Measurements from ENCODE around the gene ADAR. TPM values are rescaled to one million over a fixed set of nuclear protein-coding genes. Genes with fewer than 3 reads are reported as not detected.

ADAR gene
- total RNA-seq, 1 donor from 2014 or later = 148 TPM

- Mint-ChIP-seq H3K27ac (ENCODE audit: unreplicated experiment) (no peak overlapping the region), H3K4me1 (peaks cover 8% of the 10 kb centered on the region), H3K4me3 (no peak overlapping the region), H3K36me3 (ENCODE audit: low read depth) (peaks cover 13% of the 10 kb centered on the region), H3K27me3 (ENCODE audit: low read depth) (no peaks in the 10 kb centered on the region), H3K9me3 (no peaks in the 10 kb centered on the region)
- TF ChIP-seq, protein P1, sequence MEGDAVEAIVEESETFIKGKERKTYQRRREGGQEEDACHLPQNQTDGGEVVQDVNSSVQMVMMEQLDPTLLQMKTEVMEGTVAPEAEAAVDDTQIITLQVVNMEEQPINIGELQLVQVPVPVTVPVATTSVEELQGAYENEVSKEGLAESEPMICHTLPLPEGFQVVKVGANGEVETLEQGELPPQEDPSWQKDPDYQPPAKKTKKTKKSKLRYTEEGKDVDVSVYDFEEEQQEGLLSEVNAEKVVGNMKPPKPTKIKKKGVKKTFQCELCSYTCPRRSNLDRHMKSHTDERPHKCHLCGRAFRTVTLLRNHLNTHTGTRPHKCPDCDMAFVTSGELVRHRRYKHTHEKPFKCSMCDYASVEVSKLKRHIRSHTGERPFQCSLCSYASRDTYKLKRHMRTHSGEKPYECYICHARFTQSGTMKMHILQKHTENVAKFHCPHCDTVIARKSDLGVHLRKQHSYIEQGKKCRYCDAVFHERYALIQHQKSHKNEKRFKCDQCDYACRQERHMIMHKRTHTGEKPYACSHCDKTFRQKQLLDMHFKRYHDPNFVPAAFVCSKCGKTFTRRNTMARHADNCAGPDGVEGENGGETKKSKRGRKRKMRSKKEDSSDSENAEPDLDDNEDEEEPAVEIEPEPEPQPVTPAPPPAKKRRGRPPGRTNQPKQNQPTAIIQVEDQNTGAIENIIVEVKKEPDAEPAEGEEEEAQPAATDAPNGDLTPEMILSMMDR (conservative IDR thresholded peaks at IDR 0.05) = no peak
- no peak for DNase-seq (ENCODE audit: low read depth, low spot score)
These were observed 12.4 kb downstream of the ADAR start for GRCh38 chr1:154595621-154596020.

DNA sequence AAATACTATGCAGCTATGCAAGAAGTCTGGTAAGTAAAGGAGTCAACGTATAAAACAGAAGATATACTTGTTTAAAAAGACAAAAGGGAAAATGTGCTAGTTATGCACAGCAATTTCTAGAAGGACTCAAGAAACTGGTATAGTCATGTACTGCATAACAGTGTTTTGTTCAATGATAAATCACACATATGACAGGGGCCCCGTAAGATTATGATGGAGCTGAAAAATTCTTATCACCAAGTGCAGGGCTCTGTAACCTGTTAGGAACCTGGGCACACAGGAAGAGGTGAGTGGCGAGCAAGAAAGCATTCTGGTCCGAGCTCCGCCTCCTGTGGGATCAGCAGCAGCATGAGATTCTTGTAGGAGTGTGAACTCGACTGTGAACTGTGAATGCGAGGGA, 13.2 kb downstream of the ADAR start:
- Mint-ChIP-seq H3K4me1 (peaks cover 7% of the 10 kb centered on the region), H3K4me3 (no peak overlapping the region), H3K36me3 (ENCODE audit: low read depth) (peaks cover 13% of the 10 kb centered on the region), H3K9me3 (no peaks in the 10 kb centered on the region), H3K27me3 (ENCODE audit: low read depth) (no peaks in the 10 kb centered on the region), H3K27ac (ENCODE audit: unreplicated experiment) (no peak overlapping the region)
- DNase-seq (ENCODE audit: low read depth, low spot score) = no peak
- TF ChIP-seq, protein P1 (conservative IDR thresholded peaks at IDR 0.05) = no peak

DNA sequence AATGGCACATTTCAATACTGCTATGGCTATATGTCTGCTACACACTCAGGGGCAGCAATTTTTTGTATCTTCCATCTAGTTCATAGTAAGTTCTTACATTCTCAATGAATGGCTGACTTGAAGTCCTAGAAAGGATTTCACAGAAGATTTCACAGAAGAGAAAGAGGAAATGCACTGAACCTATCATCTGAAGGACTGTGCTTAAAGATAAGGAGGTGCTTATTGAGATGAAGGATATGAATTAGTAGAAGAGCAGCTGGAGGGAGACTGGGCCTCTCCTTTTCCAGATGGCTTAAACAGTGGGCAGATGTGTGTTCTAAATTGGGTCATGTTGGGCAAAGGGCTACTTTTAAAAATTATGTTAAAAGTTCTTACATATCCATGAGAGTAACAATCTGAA, 14.6 kb downstream of the ADAR start:
- H3K36me3 Mint-ChIP-seq (ENCODE audit: low read depth) = peaks cover 18% of the 10 kb centered on the region
- H3K27ac Mint-ChIP-seq (ENCODE audit: unreplicated experiment) = no peak overlapping the region
- TF ChIP-seq, protein P1 (conservative IDR thresholded peaks at IDR 0.05) = no peak
- no peak for DNase-seq (ENCODE audit: low read depth, low spot score)
- no peaks in the 10 kb centered on the region for H3K9me3 Mint-ChIP-seq
- no peaks in the 10 kb centered on the region for H3K4me1 Mint-ChIP-seq
- no peaks in the 10 kb centered on the region for H3K27me3 Mint-ChIP-seq (ENCODE audit: low read depth)
- no peak overlapping the region for H3K4me3 Mint-ChIP-seq

DNA sequence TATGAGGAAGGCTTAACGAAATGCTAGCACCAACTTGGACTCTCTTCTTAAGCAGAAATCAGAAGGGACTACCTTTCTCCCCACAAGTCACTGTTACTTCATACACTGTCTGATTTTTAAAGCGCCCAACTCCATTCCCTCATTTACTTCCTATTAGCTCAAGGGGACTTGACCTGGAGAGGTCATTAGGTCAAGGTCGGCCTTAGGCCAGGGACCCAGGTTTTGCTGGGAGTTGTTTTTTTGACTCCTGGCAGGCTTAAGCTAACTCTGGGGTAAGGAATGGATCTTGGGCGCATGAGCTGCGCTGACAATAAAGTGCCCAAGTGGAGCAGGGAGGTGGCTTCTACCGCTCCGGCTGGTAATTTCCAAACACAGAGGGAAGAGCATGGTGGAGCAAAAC, 16.8 kb downstream of the ADAR start:
- H3K9me3 Mint-ChIP-seq = no peaks in the 10 kb centered on the region
- TF ChIP-seq, protein P1 (conservative IDR thresholded peaks at IDR 0.05) = no peak
- peaks cover 20% of the 10 kb centered on the region for H3K36me3 Mint-ChIP-seq (ENCODE audit: low read depth)
- H3K27me3 Mint-ChIP-seq (ENCODE audit: low read depth) = no peaks in the 10 kb centered on the region
- no peak overlapping the region for H3K4me3 Mint-ChIP-seq
- no peak overlapping the region for H3K27ac Mint-ChIP-seq (ENCODE audit: unreplicated experiment)
- H3K4me1 Mint-ChIP-seq = no peaks in the 10 kb centered on the region
- DNase-seq (ENCODE audit: low read depth, low spot score) = no peak

DNA sequence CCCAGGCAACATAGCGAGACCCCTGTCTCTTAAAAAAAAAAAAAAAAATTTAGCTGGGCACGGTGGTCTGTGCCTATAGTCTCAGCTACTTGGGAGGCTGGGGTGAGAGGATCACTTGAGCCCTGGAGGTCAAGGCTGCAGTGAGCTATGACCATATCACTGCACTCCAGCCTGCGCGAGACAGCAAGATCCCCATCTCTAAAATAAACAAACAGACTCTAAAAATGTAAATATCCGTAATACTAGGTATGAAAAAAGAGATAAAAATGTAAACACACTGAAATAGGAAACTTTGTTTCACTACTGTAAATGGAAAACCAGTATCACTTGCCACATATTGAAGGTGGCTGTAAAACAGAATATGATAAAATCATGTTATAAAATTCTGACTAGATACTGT, 17.2 kb downstream of the ADAR start:
- Mint-ChIP-seq H3K9me3 (no peaks in the 10 kb centered on the region), H3K4me3 (no peak overlapping the region), H3K27me3 (ENCODE audit: low read depth) (no peaks in the 10 kb centered on the region), H3K36me3 (ENCODE audit: low read depth) (peaks cover 20% of the 10 kb centered on the region), H3K27ac (ENCODE audit: unreplicated experiment) (no peak overlapping the region), H3K4me1 (no peaks in the 10 kb centered on the region)
- TF ChIP-seq, protein P1 (conservative IDR thresholded peaks at IDR 0.05) = no peak
- no peak for DNase-seq (ENCODE audit: low read depth, low spot score)

DNA sequence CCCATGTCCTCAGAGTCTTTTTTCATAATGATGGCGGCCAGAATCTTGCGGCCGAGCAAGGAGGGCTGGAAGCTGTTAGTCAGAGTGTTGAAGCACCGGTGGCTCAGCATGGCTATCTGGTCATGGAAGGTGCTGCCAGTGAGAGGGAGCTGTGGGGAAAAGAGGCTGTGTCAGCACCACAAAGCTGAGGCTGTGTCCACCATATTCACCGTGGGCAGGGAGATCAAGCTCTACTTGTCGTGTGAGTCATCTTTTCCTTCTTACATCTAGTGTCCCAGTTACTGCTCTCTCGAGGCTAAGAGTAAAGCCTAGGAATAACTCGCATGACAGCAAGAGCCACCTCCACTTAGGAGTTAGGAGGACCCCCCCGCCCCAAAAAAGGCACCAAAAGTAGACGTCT, 18.2 kb downstream of the ADAR start:
- H3K4me1 Mint-ChIP-seq = no peaks in the 10 kb centered on the region
- H3K27me3 Mint-ChIP-seq (ENCODE audit: low read depth) = no peaks in the 10 kb centered on the region
- no peak overlapping the region for H3K4me3 Mint-ChIP-seq
- peaks cover 27% of the 10 kb centered on the region for H3K36me3 Mint-ChIP-seq (ENCODE audit: low read depth)
- TF ChIP-seq, protein P1 (conservative IDR thresholded peaks at IDR 0.05) = no peak
- no peak for DNase-seq (ENCODE audit: low read depth, low spot score)
- no peak overlapping the region for H3K27ac Mint-ChIP-seq (ENCODE audit: unreplicated experiment)
- no peaks in the 10 kb centered on the region for H3K9me3 Mint-ChIP-seq

Data from neural crest cell (in vitro differentiated cells).